B cell (primary cell): ENCODE results near the gene TFF3. TPM values are rescaled to one million over a fixed set of nuclear protein-coding genes. Genes with fewer than 3 reads are reported as not detected.

Source experiments
- ATAC-seq: fragments of 200-7000 bp; cut with Tn5 transposase; one replicate; pipeline ENCODE4 v1.10.0; 2021; ENCODE audit warnings: low read depth, mild to moderate bottlenecking, moderate number of reproducible peaks, moderate library complexity
- CTCF ChIA-PET: fragments of 350-600 bp; sonication (Branson Sonifier 250); formaldehyde crosslinking; loops from one replicate; lab custom pipeline; 2021; ENCODE audit warnings: antibody characterized with exemption, inconsistent platforms; lab: Charles Lee
- POLR2A ChIA-PET: fragments of 350-600 bp; sonication (Branson Sonifier 250); formaldehyde crosslinking; loops from one replicate; lab custom pipeline; 2021; ENCODE audit warnings: antibody characterized with exemption; lab: Charles Lee
- DNase-seq: peaks from one replicate; pipeline ENCODE4 v3.0.0; 2013
- H2AFZ ChIP-seq: 2 replicates; pipeline ENCODE4 v1.6.1; 2012; ENCODE audit warnings: mild to moderate bottlenecking, low read depth, low read length; ENCODE audit not compliant: insufficient read depth, poor library complexity, severe bottlenecking
- H3K27ac ChIP-seq, 2 donors: 1 replicate in 1 of 2; 2 replicates in 1 of 2; pipeline ENCODE4 v1.5.1; 2012 to 2013; ENCODE audit warnings: low read length in 2 of 2, mild to moderate bottlenecking in 2 of 2, moderate library complexity in 1 of 2
- H3K27me3 ChIP-seq, 4 experiments: fragments of 200-600 bp in 1 of 4; sonication (generic) in 1 of 4; replicated peaks in 1 of 4; 1 replicate in 2 of 4; 2 replicates in 2 of 4; pipeline versions ENCODE4 v1.6.1 to v1.7.0; 2013 to 2016; ENCODE audit warnings: low read length in 3 of 4, mild to moderate bottlenecking in 2 of 4, mixed read lengths in 1 of 4, moderate library complexity in 1 of 4; ENCODE audit not compliant: insufficient read depth in 4 of 4, control insufficient read depth in 3 of 4; ENCODE audit errors: control extremely low read depth in 1 of 4
- H3K36me3 ChIP-seq, 2 experiments: replicated peaks in 1 of 2; 1 replicate in 1 of 2; 2 replicates in 1 of 2; pipeline versions ENCODE4 v1.6.1 to v1.7.1; 2013; ENCODE audit warnings: low read length in 1 of 2; ENCODE audit not compliant: insufficient read depth in 2 of 2, control insufficient read depth in 1 of 2; ENCODE audit errors: control extremely low read depth in 1 of 2, extremely low read depth in 1 of 2
- H3K4me1 ChIP-seq, 2 donors: fragments of 200-600 bp in 1 of 2; sonication (generic) in 1 of 2; 1 replicate in 1 of 2; 2 replicates in 1 of 2; pipeline versions ENCODE4 v1.5.1 to v1.6.1; 2013 to 2017; ENCODE audit warnings: low read length in 2 of 2; ENCODE audit not compliant: control insufficient read depth in 2 of 2, insufficient read depth in 2 of 2
- H3K4me2 ChIP-seq: replicated peaks from 2 replicates; pipeline ENCODE3; 2012; ENCODE audit warnings: mild to moderate bottlenecking, low read depth, low read length; ENCODE audit not compliant: poor library complexity, severe bottlenecking
- H3K4me3 ChIP-seq, 5 experiments: fragments of 200-600 bp in 1 of 5; sonication (generic) in 1 of 5; 1 replicate in 3 of 5; 2 replicates in 2 of 5; pipeline versions ENCODE4 v1.5.1 to v1.7.0; 2011 to 2016; ENCODE audit warnings: low read length in 4 of 5, mild to moderate bottlenecking in 4 of 5, low read depth in 2 of 5, control low read depth in 1 of 5, moderate library complexity in 1 of 5; ENCODE audit not compliant: insufficient read depth in 1 of 5; ENCODE audit errors: control extremely low read depth in 1 of 5, extremely low read depth in 1 of 5
- H3K79me2 ChIP-seq: fragments of 200-600 bp; sonication (generic); one replicate; pipeline ENCODE4 v1.6.0; 2016; ENCODE audit warnings: low read length; ENCODE audit not compliant: control insufficient read depth, insufficient read depth
- H3K9ac ChIP-seq: fragments of 200-600 bp; sonication (generic); 2 replicates; pipeline ENCODE4 v1.6.1; 2017; ENCODE audit warnings: mild to moderate bottlenecking, low read length, moderate library complexity
- H3K9me3 ChIP-seq, 3 donors: one replicate each; pipeline versions ENCODE4 v1.6.1 to v1.7.1; 2013; ENCODE audit warnings: low read length in 2 of 3; ENCODE audit not compliant: control insufficient read depth in 2 of 3, insufficient read depth in 1 of 3; ENCODE audit errors: control extremely low read depth in 1 of 3
- H4K20me1 ChIP-seq: 2 replicates; pipeline ENCODE4 v1.6.0; 2012; ENCODE audit warnings: mild to moderate bottlenecking, low read length; ENCODE audit not compliant: insufficient read depth, control insufficient read depth, poor library complexity, severe bottlenecking
- H3K27ac Mint-ChIP-seq: one replicate; pipeline ENCODE4 v1.8.0; 2021; ENCODE audit warnings: mixed read lengths
- H3K27me3 Mint-ChIP-seq: one replicate; pipeline ENCODE4 v1.8.0; 2021; ENCODE audit warnings: mixed read lengths
- H3K4me1 Mint-ChIP-seq: one replicate; pipeline ENCODE4 v1.8.0; 2021; ENCODE audit warnings: mixed read lengths
- H3K4me3 Mint-ChIP-seq: one replicate; pipeline ENCODE4 v1.8.0; 2021; ENCODE audit warnings: mixed read lengths
- H3K9me3 Mint-ChIP-seq: one replicate; pipeline ENCODE4 v1.8.0; 2022; ENCODE audit warnings: mixed read lengths; ENCODE audit not compliant: insufficient read depth
- CTCF ChIP-seq: fragments of 200-600 bp; IDR thresholded peaks from one replicate; pipeline ENCODE4 v1.8.0; 2022; ENCODE audit warnings: antibody characterized with exemption, mild to moderate bottlenecking
- EZH2 ChIP-seq: IDR thresholded peaks from 2 replicates; pipeline ENCODE4 v1.6.1; 2012; ENCODE audit warnings: borderline replicate concordance, low read depth, mild to moderate bottlenecking, moderate library complexity, low read length; ENCODE audit not compliant: insufficient read depth, poor library complexity, severe bottlenecking
- WGBS: methylation state at CpG from one replicate; pipeline ENCODE4 v1.1.5; 2013; ENCODE audit warnings: missing lambda C conversion rate; ENCODE audit not compliant: insufficient coverage; 5-methylcytosine and 5-hydroxymethylcytosine counted together
- intact Hi-C: fragments of 100-400 bp; cut with micrococcal nuclease; formaldehyde crosslinking; loops from one replicate; pipeline ENCODE4 v1.10.0; 2022
- polyA plus RNA-seq: library from polyadenylated mRNA; depleted of rRNA; stranded (reverse); fragments of >200 nt; gene quantifications from 2 replicates; pipeline ENCODE4 v1.2.3, GENCODE V29; 2012
- total RNA-seq, 2 donors: library from RNA; stranded (reverse); fragments of 120-200 nt in 1 of 2; gene quantifications; 1 replicate in 1 of 2; 2 replicates in 1 of 2; pipeline versions ENCODE4 v1.2.3 to v1.2.4, GENCODE V29; 2013 to 2022

The TFF3 gene
- total and polyA plus RNA-seq, 2 donors (not counting 1 experiment from before 2014, with no cell fraction given) = not detected

- Mint-ChIP-seq H3K27me3 (no peaks in the 10 kb centered on the region), H3K4me1 (no peaks in the 10 kb centered on the region), H3K9me3 (no peaks in the 10 kb centered on the region), H3K27ac (peak overlapping the region; percentile 26), H3K4me3 (no peak overlapping the region)
- no peak for TF ChIP-seq EZH2
- TF ChIP-seq CTCF = no peak
- Histone ChIP-seq H3K4me3 (no peak overlapping the region), H3K79me2 (no peaks in the 10 kb centered on the region), H3K27ac (no peak overlapping the region), H4K20me1 (no peaks in the 10 kb centered on the region), H3K4me2 (no peak overlapping the region), H3K9ac (no peak overlapping the region), H3K4me1 (no peaks in the 10 kb centered on the region), H2AFZ (no peak overlapping the region), H3K9me3 (peaks cover 0 to 2% (median 0%) of the 10 kb centered on the region in 3 donors), H3K27me3 (peaks cover 0 to 7% (median 1%) of the 10 kb centered on the region in 4 experiments), H3K36me3 (no peaks in the 10 kb centered on the region)
- POLR2A ChIA-PET = no interaction called here
- ATAC-seq (no peak), DNase-seq (no peak)
- intact Hi-C loops = no loop called here
- WGBS = 93% methylated on average over 30 of the region's 30 CpGs
- CTCF ChIA-PET = no interaction called here
These were observed 31.8 kb upstream of the TFF3 start for GRCh38 chr21:42346866-42347600.

- no peak for DNase-seq
- no peaks in the 10 kb centered on the region for H3K27me3 Mint-ChIP-seq
- no peak overlapping the region for H2AFZ ChIP-seq
- no peaks in the 10 kb centered on the region for H3K9me3 Mint-ChIP-seq
- H3K4me2 ChIP-seq = no peak overlapping the region
- ChIA-PET POLR2A (no interaction called here), CTCF (no interaction called here)
- H3K4me3 Mint-ChIP-seq = no peak overlapping the region
- ATAC-seq = no peak
- intact Hi-C loops = no loop called here
- H3K27me3 ChIP-seq = peaks cover 0 to 7% (median 1%) of the 10 kb centered on the region in 4 experiments
- no peak overlapping the region for H3K27ac Mint-ChIP-seq
- H3K4me3 ChIP-seq = no peak overlapping the region
- no peaks in the 10 kb centered on the region for H4K20me1 ChIP-seq
- peaks cover 0 to 2% (median 0%) of the 10 kb centered on the region in 3 donors for H3K9me3 ChIP-seq
- no peaks in the 10 kb centered on the region for H3K36me3 ChIP-seq
- 98% methylated on average over 5 of the region's 9 CpGs for WGBS
- no peaks in the 10 kb centered on the region for H3K79me2 ChIP-seq
- no peaks in the 10 kb centered on the region for H3K4me1 Mint-ChIP-seq
- H3K9ac ChIP-seq = no peak overlapping the region
- H3K27ac ChIP-seq = no peak overlapping the region
- TF ChIP-seq CTCF = no peak
- no peak for TF ChIP-seq EZH2
- no peaks in the 10 kb centered on the region for H3K4me1 ChIP-seq
These were observed 31.2 kb upstream of the TFF3 start for GRCh38 chr21:42346441-42346840.
